Measurements from ENCODE around the gene COMMD1. TPM values are rescaled to one million over a fixed set of nuclear protein-coding genes. Genes with fewer than 3 reads are reported as not detected.

Gene COMMD1
- total and polyA plus RNA-seq, 2 donors from 2014 or later = 38.5 to 99.4 TPM

DNA sequence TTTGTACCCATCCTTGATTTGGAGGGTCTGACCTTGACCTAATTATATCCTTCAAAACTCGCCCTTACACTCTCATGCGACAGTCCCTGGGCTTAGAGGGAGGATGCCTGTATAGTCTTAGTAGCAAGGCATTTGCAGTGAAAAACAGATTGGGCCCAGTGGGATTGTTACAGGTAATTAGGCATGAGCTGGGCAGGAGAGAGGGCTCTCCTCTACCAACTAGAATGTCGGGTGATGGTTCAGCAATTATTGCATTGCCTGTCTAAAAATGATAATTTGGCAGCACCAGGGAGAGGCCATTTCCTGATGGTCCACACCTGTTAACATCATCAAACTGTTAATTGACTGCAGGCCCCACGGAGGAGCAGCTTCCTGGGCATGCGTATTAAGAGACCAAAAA lies 32.4 kb downstream of the COMMD1 start:
- TF ChIP-seq, protein P1, sequence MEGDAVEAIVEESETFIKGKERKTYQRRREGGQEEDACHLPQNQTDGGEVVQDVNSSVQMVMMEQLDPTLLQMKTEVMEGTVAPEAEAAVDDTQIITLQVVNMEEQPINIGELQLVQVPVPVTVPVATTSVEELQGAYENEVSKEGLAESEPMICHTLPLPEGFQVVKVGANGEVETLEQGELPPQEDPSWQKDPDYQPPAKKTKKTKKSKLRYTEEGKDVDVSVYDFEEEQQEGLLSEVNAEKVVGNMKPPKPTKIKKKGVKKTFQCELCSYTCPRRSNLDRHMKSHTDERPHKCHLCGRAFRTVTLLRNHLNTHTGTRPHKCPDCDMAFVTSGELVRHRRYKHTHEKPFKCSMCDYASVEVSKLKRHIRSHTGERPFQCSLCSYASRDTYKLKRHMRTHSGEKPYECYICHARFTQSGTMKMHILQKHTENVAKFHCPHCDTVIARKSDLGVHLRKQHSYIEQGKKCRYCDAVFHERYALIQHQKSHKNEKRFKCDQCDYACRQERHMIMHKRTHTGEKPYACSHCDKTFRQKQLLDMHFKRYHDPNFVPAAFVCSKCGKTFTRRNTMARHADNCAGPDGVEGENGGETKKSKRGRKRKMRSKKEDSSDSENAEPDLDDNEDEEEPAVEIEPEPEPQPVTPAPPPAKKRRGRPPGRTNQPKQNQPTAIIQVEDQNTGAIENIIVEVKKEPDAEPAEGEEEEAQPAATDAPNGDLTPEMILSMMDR (IDR thresholded peaks at IDR 0.05; ENCODE audit: borderline replicate concordance, extremely low read depth, insufficient read depth) = no peak
- DNase-seq = no peak
- intact Hi-C loops (cut with DNase I) = no loop called here
- H3K27me3 ChIP-seq (ENCODE audit: control insufficient read depth, insufficient read depth, low read length) = no peaks in the 10 kb centered on the region
- H3K36me3 ChIP-seq (ENCODE audit: control insufficient read depth in 2 of 3, insufficient read depth in 3 of 3, low read length in 3 of 3) = no peaks in the 10 kb centered on the region
- H3K27ac ChIP-seq (ENCODE audit: low read depth in 2 of 2, low read length in 2 of 2) = no peak overlapping the region
- H3K9me3 ChIP-seq (ENCODE audit: control insufficient read depth in 2 of 3, insufficient read depth in 1 of 3, low read length in 3 of 3) = no peaks in the 10 kb centered on the region
- no peak overlapping the region for H3K4me3 ChIP-seq (ENCODE audit: low read length in 3 of 3)
- H3K9ac ChIP-seq (ENCODE audit: low read length in 3 of 3) = no peak overlapping the region
- peaks cover 0 to 6% (median 5%) of the 10 kb centered on the region in 3 donors for H3K4me1 ChIP-seq (ENCODE audit: control insufficient read depth in 2 of 3, insufficient read depth in 2 of 3, low read depth in 1 of 3, low read length in 3 of 3)
- no peak for FAIRE-seq

DNA sequence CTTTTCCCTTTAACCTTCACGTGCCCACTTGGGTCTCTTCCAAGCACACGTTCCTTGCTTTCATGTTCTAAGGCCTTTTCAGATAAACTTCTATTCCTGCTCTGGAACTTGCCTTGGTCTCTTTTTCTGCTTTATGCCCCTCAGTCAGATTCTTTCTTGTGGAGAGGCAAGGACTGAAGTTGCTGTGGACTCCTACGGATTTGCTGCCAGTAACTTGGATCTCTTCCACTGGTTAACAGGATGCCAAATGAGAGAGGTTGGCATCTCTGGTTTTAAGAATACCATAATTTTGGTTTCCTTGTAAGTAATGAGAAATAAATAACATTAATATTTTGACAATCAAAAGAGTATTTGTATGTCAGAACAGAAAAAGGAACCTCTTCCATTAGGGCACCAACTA lies 33.0 kb downstream of the COMMD1 start:
- no peak for DNase-seq
- Histone ChIP-seq H3K4me1 (ENCODE audit: control insufficient read depth in 2 of 3, insufficient read depth in 2 of 3, low read depth in 1 of 3, low read length in 3 of 3) (peaks cover 0 to 6% (median 5%) of the 10 kb centered on the region in 3 donors), H3K27ac (ENCODE audit: low read depth in 2 of 2, low read length in 2 of 2) (no peak overlapping the region), H3K9me3 (ENCODE audit: control insufficient read depth in 2 of 3, insufficient read depth in 1 of 3, low read length in 3 of 3) (no peaks in the 10 kb centered on the region), H3K4me3 (ENCODE audit: low read length in 3 of 3) (no peak overlapping the region), H3K9ac (ENCODE audit: low read length in 3 of 3) (no peak overlapping the region), H3K36me3 (ENCODE audit: control insufficient read depth in 2 of 3, insufficient read depth in 3 of 3, low read length in 3 of 3) (no peaks in the 10 kb centered on the region), H3K27me3 (ENCODE audit: control insufficient read depth, insufficient read depth, low read length) (no peaks in the 10 kb centered on the region)
- TF ChIP-seq, protein P1 (IDR thresholded peaks at IDR 0.05; ENCODE audit: borderline replicate concordance, extremely low read depth, insufficient read depth) = no peak
- FAIRE-seq = no peak
- intact Hi-C loops (cut with DNase I) = no loop called here

DNA sequence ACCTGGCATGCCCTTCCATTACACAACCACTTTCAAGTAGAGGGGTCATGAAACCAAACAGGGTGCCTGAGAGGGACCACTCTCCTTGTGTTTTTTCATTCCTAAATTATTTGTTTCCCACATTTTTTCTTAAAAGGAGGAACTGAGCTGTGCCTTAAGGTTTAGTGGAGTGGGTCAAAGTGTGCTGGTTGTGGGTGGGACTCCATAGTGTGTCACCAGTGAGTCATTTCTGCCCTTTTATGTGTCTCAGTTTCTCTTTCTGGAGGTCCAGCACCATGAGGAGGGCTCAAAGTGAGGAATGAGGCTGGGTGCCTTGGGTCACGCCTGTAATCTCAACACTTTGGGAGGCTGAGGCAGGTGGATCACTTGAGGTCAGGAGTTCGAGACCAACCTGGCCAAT lies 37.8 kb downstream of the COMMD1 start:
- FAIRE-seq = no peak
- intact Hi-C loops (cut with DNase I) = no loop called here
- no peaks in the 10 kb centered on the region for H3K27me3 ChIP-seq (ENCODE audit: control insufficient read depth, insufficient read depth, low read length)

More for the DNA sequence above, 37.8 kb downstream of the COMMD1 start:
- TF ChIP-seq, protein P1 (IDR thresholded peaks at IDR 0.05; ENCODE audit: borderline replicate concordance, extremely low read depth, insufficient read depth) = no peak
- H3K36me3 ChIP-seq (ENCODE audit: control insufficient read depth in 2 of 3, insufficient read depth in 3 of 3, low read length in 3 of 3) = no peaks in the 10 kb centered on the region
- peaks cover 0 to 3% (median 0%) of the 10 kb centered on the region in 3 donors for H3K4me1 ChIP-seq (ENCODE audit: control insufficient read depth in 2 of 3, insufficient read depth in 2 of 3, low read depth in 1 of 3, low read length in 3 of 3)
- no peak overlapping the region for H3K9ac ChIP-seq (ENCODE audit: low read length in 3 of 3)
- no peaks in the 10 kb centered on the region for H3K9me3 ChIP-seq (ENCODE audit: control insufficient read depth in 2 of 3, insufficient read depth in 1 of 3, low read length in 3 of 3)
- H3K27ac ChIP-seq (ENCODE audit: low read depth in 2 of 2, low read length in 2 of 2) = no peak overlapping the region
- DNase-seq = no peak
- no peak overlapping the region for H3K4me3 ChIP-seq (ENCODE audit: low read length in 3 of 3)

All from kidney (tissue), 14 donors.